GM12874 (cell line): ENCODE data around the gene KCNA5.
A peak's percentile ranks its signal among the peaks of the same experiment; 100 is the strongest.

Experiments used
- TF ChIP-seq, protein P1 (sequence below): IDR thresholded peaks from 2 replicates; pipeline ENCODE4 v1.5.1; 2011; ENCODE audit warnings: low read depth, mild to moderate bottlenecking, control low read depth, low read length, moderate library complexity; ENCODE audit not compliant: insufficient read depth

KCNA5 gene

DNA sequence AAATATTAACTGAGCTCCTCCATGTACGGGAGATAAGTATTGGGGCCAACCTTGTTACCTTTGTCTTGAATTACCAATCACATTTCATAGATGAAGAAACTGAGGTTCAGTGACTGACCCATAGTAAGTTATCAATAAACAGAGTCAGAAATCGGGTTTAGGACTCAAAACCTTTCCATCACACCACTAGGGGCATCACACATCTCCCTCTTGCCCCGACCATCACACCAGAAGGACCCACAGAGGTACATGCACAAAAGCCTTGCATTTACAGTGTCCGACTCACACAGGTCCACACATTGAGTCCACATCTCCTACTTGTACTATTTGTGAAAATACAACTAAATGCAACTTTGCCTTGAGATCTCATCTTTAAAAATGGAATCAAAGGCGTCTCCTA is 29.4 kb downstream of the KCNA5 start:
- TF ChIP-seq, protein P1, sequence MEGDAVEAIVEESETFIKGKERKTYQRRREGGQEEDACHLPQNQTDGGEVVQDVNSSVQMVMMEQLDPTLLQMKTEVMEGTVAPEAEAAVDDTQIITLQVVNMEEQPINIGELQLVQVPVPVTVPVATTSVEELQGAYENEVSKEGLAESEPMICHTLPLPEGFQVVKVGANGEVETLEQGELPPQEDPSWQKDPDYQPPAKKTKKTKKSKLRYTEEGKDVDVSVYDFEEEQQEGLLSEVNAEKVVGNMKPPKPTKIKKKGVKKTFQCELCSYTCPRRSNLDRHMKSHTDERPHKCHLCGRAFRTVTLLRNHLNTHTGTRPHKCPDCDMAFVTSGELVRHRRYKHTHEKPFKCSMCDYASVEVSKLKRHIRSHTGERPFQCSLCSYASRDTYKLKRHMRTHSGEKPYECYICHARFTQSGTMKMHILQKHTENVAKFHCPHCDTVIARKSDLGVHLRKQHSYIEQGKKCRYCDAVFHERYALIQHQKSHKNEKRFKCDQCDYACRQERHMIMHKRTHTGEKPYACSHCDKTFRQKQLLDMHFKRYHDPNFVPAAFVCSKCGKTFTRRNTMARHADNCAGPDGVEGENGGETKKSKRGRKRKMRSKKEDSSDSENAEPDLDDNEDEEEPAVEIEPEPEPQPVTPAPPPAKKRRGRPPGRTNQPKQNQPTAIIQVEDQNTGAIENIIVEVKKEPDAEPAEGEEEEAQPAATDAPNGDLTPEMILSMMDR, result peak; percentile 27; the same call in 1 of the 2 replicates

DNA sequence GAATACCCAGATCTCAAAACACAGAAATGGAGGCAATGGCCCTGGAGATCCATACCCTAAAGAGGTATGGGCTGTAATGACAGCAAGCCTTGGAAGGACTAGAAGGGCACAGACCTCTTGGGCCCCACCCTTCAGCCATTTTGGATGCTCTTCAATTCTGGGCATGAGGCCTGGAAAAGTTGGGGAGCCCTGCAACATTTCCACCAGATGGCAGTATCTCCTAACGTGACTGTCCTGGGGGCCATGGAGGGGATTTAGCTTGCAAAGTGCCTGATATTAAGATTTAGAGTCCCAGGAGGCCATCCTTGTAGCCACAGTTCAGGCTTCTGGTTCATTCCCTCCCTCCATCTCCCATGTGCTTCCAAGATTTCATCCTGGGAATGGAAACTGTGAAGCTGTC is 30.2 kb downstream of the KCNA5 start:
- TF ChIP-seq, protein P1, result peak; percentile 21; the same call in 1 of the 2 replicates

DNA sequence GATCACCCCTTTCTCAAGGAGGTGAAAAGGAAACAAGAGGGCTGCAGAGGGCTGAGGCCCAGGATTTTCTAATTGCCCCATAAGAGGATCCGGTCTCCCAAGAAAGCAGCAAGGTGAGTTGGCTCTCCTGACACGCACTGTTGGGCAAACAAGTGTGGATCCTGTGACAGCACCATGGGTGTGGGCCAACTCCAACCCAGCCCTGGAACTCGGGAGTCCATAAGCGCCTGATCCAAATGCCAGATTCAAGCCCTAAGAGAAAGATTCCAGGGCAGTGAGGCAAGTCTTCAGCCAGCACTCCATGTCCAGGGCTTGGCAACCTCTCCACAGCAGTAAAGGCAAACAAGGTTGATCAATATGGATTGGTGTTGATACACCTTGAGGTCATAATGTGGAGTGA is 33.1 kb downstream of the KCNA5 start:
- TF ChIP-seq, protein P1, result no peak

DNA sequence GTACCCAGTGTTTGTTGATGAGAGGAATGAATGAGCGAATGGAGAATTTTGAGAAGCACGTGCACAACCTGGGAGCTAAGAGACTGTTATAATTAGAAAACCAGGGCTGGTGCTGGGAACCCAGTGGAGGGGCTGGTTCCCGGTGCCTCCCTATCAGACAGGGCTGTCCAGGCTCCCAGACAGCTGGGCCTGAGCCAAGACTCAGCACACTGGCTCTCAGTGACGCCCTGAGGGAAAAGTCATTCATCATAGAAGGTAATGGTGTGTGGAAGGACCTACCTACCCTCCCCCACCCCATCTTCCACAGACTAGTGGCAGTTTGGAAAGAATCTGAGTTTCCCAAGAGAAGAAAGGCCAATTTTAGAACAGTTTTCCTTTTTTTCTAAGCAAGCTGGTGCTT is 34.7 kb downstream of the KCNA5 start:
- TF ChIP-seq, protein P1, result no peak

DNA sequence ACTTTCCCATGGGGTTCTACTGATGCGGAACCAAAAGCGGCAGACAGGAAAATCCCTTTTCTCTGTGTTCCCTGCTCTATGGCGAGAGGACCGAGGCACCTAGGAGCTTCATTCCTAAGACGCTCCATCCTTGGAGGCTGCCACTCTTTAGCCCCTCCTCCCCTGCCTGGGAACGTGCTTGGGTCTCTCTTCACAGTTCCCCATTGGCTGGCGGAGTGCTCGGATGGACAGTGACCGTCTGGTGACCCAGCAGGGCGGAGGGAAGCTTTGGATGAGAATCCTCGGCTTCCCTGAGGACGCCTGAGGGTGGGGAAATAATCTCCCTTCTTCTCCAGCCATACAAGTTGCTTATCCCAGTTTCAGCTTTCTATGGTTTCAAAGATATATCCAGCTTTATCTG is 37.3 kb downstream of the KCNA5 start:
- TF ChIP-seq, protein P1, result no peak

DNA sequence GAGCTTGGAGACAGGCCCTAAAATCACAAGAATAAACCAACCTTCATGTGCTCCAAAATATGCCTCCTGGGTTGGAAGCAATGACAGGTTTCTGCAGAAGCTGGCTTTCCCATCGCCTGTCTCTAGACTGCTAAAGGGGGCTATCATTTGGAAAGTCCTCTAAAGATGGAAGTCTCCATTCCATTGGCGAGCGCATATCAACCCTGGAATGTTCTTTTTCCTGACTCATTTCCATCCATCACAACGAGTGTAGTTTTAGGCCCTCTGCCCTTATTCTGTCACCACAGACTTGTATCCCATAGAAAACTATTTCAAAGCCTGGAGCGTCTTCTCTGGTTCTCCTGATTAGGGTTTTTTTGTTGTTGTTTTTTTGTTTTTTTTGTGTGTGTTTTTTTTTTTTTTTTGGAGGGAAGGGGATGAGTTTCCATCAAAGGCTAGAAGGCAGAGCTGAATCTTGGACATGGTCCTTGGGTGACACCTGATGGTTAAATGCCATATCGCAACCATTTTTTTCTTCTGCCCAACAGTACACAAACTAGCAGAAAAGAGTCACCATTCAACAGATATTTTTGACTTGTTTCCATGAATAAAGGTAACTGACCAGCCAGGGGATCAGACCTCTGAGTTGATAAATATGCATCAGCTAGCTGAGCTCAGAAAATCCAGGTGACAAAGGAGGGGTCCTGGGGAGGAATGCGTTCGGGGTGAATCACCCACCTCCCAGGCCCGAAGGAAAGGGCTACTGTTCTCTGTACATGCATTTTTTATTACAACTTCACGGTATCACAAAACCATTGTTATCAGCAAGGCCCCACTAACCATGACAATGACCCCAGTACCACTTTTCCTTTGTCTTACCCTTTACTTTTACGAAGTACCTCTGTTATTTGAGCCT is 40.5 kb downstream of the KCNA5 start:
- TF ChIP-seq, protein P1, result peak; percentile 57

DNA sequence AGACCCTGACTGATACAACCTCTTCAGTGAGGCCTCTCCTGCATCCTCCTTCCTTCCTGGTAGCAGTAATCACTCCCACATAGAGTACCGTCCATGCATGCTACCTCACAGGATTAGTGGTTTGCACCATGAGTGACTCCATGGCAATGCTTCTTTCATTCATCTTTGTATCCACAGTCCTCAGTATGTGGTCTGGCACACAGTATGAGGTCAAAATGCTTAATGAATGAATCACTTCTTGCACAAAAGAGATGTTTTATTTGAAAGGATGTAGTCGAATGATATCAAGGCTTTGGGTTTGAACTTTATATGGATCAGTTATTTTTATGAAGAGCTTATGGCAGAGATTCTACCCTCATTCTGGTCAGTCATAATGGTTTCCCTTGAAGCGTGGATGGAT is 42.2 kb downstream of the KCNA5 start:
- TF ChIP-seq, protein P1, result no peak
